Nucleus accumbens (tissue), 56 donors: Measurements from ENCODE around the gene PPP1R3A.
"Not testable (repeated sequence)": the region's sequence is repeated elsewhere in the genome, so short reads cannot be mapped to it uniquely, and the experiment has no call there.

Source experiments
- DNase-seq, 56 donors: peaks; one replicate each; lab custom pipeline; 2025; lab: John Stamatoyannopoulos, UW

PPP1R3A gene

DNA sequence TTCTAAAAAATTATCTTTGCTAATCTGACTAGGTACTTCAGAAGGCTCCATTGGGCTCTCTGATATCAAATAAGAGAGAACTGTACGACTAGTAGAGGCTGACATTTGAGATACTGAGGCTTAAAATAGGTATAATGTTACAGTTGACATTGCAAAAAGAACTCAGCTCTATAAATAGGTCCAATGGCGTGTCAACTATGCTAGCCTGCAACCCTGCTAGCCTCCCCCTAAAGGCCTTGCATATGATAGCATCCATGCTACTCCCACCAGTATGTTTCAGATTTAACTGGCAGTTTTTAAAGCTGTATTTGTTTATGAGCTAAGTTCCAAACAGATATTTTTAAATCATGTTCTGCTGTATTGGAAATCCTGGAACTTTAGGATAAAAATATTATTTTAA, at the start of gene PPP1R3A:
TSS of gene PPP1R3A (minus strand) at position 64 of the 400 bp plus-strand sequence. CDS start at position 51, 13 bp downstream.
- DNase-seq, result no peak

DNA sequence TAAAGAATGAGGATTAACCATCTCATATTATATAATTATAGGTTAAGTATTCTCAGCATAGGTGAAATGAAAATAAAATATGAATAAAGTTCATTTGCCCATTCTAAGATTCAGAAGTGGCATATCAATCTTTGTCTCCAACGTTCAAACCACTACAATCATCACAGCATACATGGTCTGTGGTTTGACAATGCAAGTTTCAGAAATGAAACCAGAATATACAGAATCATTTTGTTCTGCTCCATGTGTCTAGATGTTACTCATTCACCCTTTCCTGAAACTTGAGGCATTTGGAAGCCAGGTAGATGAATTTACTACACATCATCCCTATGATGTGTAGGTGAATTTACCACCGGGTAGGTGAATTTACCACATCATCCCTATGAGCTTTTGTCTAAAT, 44.5 kb upstream of the PPP1R3A start:
- DNase-seq, result no peak

DNA sequence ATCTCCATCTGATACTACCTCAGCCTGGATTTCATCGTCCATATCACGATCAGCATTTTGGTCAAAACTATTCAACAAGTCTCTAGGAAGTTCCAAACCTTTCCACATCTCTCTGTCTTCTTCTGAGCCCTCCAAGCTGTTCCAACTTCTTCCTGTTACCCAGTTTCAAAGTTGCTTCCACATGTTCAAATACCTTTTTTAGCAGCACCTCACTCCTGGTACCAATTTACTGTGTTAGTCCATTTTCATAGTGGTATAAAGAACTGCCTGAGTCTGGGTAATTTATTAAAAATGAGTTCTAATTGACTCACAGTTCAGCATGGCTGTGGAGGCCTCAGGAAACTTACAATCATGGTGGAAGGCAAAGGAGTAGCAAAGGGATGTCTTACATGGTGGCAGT, 41.1 kb upstream of the PPP1R3A start:
- no peak for DNase-seq

DNA sequence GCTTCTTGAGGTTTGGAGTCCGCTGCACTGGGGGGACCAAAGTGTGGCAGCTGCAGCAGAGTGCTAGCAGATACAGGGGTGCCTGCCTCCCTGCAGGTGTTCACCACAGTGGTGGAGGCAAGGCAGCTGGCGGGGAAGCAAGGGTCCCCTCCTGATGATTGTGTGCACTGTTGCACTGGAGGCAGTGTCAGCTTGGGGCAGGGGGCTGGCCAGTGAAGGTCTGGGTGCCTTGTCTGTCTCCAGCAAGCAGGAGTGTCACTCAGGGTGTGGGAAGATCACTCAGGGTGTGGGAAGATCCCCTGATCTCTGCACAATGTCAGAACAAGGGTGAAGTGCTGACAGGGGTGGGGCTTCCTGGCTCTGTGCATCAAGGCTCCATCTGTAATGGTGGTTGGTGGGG, 36.3 kb upstream of the PPP1R3A start:
- DNase-seq, result no peak

GRCh38 chr7:113953553-113953952, 34.7 kb upstream of the PPP1R3A start:
- no peak for DNase-seq

- DNase-seq, result peak in 13 of 56 donors; percentile 5 to 57 (median 27)
These were observed 26.5 kb upstream of the PPP1R3A start for GRCh38 chr7:113945018-113945938.

DNA sequence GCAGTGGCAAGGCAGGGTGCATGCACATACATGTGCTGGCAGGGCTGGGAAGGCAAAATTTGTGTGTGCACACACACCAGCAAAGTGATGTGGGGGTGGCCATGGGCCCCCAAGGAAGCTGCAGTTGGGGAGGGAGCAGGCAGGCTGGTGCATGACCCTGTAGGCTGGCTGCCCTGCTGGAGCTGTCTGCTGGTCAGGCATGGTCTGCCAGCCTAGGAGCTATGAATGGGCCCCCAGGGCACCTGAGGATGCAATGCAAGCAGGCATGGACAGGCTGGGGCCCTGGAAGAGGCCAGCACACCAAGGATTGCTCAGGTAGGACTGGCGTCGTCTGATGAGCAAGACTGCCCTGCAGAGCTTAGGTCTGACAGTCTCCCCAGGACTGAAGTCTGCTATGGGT, 18.2 kb upstream of the PPP1R3A start:
- DNase-seq, result no peak

- no peak for DNase-seq
These were observed 17.7 kb upstream of the PPP1R3A start for GRCh38 chr7:113936535-113936934.

DNA sequence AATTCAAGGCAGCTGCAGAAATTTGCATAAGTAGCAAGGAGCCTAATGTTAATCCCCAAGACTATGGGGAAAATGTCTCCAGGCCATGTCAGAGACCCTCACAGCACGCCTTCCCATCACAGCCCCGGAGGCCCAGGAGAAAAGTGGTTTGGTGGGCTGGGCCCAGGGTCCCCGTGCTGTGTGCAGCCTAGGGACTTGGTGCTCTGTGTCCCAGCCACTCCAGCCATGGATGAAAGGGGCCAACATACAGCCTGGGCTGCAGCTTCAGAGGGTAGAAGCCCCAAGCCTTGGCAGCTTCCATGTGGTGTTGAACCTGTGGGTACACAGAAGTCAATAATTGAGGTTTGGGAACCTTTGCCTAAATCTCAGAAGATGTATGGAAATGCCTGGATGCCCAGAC, 10.6 kb upstream of the PPP1R3A start:
- not testable (repeated sequence) for DNase-seq

GRCh38 chr7:113928112-113928511, 9.3 kb upstream of the PPP1R3A start:
- no peak for DNase-seq

DNA sequence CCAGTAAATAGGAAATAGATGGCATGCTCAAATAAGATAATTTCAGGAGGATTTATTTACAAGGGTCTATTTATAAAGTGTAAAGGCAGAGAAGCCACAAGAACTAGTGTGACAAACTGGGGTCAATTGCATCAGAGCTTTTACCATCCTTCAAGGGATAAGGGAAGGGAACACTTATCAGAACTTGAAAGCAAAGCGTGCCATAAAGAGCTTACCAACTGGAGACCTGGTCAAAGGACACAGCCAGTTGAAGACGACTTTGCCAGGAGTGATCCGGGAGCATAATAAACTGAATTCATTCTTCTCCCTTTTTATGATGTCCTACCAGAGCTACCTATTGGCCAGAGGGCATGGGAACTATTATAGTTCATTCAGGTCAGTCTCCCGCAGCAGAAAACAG, 3.2 kb upstream of the PPP1R3A start:
- no peak for DNase-seq

DNA sequence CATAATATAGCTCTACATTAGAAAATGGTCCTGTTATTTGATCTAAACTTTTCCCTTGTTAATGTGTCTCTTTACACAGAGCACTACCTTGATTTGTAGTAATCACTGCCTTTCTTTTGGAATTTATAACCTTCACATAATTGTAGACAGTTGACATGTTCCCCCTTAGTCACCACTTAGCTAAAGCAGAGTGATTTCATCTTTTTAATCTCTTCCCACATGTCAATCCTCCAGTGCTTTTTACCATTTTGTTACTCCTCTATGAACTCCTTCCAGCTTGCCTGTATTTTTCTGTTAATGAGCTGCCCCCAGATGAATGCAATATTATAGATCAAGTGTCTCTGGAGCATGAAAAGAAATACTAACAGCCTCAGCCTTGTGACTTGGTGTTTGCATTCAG, 2.6 kb upstream of the PPP1R3A start:
- DNase-seq, result peak in 1 of 56 donors; percentile 17

DNA sequence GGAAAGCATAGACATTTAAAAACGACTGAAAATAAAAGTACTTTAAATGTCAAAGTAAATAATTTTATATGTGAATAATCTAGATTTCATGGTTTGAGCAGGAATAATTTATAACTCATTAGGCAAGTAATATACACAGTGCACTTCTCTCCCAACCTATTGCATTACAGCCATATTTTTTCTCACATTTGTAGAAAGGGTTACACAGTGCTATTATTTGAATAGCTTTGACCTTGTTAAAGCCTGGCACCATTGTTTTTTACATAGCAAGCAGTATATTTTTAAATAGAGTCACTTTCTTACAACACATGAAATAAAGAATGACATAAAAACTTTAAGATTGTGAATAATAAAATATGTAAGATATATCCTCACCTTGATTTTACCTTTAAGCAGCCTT, 969 bp downstream of the PPP1R3A start:
- no peak for DNase-seq

DNA sequence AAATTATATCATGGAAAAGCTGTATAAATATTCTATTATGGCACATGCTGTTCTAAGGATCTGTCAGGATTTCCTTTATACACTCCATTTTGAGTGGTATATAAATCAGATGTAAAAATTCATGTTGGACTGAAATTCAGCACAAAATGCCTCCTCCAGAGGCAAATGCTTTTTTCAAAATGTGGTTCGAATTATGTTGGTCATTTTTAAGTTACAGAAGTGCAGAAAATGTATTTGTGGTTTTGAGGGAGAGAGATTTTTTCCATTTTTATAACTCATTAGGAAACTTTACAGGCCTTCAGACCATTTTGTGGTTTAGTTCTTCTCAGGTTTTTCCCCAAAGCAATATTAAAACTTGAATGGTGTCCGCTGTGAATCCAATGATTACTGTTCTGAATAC, 2.9 kb downstream of the PPP1R3A start:
- no peak for DNase-seq

- no peak for DNase-seq
These were observed 5.9 kb downstream of the PPP1R3A start for GRCh38 chr7:113912876-113913275.

- no peak for DNase-seq
These were observed 11.2 kb downstream of the PPP1R3A start for GRCh38 chr7:113907617-113908016.

DNA sequence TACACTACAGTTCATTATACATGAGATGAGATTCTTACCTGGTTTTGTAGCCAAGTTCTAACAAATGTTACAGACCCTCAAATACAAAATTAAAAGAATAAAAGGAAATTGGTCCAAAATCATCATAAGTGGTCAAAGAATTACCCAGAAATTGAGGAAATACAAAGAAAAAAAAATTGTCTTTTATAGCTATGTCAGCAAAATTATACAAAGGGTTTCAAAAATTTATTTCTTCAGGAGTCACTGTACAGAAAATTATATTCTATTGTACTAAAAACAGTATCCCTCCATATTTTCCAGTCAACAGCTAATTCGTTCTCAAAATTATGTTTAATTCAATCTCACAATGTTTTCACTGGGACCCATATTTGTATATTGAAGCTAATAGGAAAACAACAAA, 14.3 kb downstream of the PPP1R3A start:
- DNase-seq, result no peak

DNA sequence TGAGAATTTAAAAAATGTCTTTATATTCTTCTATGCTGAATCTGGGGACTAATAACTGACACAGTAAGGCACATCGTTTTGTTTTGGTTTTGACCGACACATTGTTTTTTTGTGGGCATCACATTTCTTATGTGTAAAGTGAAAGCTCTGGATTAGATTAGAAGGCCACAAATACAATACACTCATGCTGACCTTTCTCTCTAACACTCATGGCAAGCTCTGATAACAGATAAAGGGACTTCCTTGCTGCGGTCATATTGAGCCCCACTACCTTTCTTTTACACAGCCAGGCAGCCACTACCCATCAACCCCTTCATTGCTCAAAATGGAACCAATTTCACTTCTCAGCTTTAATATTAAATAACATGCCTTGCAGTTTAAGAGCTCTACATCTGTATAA, 26.0 kb downstream of the PPP1R3A start:
- DNase-seq, result no peak

DNA sequence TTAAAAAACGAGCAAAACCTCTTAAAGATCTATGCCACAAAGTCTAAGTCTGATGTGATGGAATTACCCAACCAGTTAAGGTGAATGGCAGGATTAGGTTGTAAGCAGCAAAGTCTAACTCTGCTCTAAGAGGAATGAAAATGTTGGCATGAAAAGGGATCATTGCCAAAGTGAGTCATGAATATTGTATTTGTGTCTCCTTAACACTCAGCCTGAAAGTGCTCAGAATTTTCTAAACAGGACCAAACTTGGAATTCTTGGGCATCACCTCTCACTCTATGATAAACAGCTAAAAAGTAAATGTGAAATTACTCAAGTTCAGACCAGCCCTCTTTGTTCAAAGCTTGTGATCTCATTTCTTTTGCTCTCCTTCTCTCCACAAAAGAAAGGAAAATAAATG, 27.0 kb downstream of the PPP1R3A start:
- no peak for DNase-seq

DNA sequence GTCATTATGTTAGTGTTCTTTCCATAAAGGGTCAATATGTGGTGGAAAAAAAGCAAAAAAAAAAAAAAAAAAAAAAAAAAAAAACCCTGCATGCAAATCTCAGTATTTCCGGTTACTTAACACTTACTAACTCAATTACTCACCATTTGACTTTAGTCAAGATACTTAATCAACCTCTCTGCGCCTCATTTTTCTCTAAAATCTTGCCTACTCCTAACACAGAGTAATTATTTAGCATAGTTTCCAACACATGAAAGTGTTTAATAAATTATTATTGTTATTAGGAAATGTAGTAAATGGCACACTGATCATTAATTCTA, 27.8 kb downstream of the PPP1R3A start:
- DNase-seq, result no peak

DNA sequence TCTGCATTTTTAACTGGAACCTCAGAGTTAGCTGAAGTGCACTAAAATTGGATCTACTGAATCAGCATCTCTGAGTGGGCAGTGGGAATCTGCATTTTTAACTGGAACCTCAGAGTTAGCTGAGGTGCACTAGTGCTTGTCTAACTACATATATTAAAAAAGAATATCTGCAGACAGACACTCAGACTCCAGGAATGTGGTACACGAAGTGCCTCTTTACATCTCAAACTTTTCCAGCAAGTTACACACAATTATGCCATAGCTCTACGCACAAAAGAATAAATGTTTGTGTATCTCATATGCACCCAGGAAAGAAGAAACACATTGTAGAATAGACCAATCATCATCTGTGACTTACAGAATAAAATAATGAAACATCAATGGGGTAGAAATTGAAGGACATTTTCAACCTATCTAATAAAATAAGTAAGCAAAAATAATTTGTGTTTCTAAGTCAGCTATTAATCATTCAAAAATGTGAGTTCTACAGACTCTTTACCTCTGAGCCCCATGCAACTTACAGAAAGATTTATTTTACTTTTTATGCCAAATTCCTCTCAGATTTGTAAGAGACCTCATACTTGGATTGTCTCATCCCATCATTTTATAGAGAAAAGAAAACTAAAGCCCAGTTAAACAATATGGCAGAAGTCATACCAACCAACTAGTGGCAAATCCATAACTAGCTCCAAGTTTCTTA, 28.3 kb downstream of the PPP1R3A start:
- no peak for DNase-seq

GRCh38 chr7:113883096-113883495, 35.7 kb downstream of the PPP1R3A start:
- no peak for DNase-seq
